ENCODE results near the gene SPATA6. TPM values are rescaled to one million over a fixed set of nuclear protein-coding genes. Genes with fewer than 3 reads are reported as not detected.

Gene SPATA6
- total RNA-seq, 1 donor: 10.5 TPM

- no peak for DNase-seq (ENCODE audit: low read depth)
- H3K4me3 ChIP-seq (ENCODE audit: low read depth, low read length): no peak overlapping the region
Observed at GRCh38 chr1:48430832-48431231, 41.2 kb downstream of the SPATA6 start.

DNA sequence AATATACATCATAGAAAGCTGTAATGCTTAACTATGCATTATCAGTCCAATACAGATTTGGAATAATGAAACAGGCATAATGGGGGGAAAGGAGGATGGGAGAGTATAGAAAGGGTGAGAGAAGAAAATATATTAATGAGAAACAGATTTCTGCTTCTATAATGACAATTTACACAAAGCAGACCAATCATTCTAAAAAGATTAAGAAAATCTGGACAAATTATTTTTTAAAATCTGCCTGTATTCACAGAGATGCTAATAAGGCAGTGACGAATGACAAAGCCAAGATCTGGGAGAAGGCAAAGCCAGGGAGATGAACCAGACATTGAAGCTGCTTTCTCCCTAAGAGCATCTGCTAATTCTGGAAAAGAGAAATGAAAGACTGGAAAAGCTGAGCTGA lies 50.0 kb downstream of the SPATA6 start:
- DNase-seq (ENCODE audit: low read depth): no peak
- no peak for TF ChIP-seq CTCF (IDR thresholded peaks at IDR 0.05; ENCODE audit: insufficient read depth, low read length)

More at GRCh38 chr1:48430832-48431231, 41.2 kb downstream of the SPATA6 start:
- no peak for TF ChIP-seq CTCF (IDR thresholded peaks at IDR 0.05; ENCODE audit: insufficient read depth, low read length)

DNA sequence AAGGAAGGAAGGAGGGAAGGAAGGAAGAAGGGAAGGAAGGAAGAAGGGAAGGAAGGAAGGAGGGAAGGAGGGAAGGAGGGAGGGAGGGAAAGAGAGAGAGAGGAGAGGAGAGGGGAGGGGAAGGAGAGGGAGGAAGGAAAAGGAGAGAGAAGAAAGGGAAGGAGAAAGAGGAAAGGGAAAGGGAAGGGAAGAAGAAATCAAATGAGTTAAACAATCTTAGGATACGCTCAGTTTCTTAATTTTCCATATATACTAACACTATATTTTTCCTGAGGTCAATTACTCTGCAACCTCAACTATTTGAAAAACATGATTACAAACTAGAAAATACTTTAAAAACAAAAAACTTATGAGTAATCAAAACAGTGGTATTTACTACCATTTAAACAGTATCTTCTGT lies 53.3 kb downstream of the SPATA6 start:
- DNase-seq (ENCODE audit: low read depth): no peak
- no peak for TF ChIP-seq CTCF (IDR thresholded peaks at IDR 0.05; ENCODE audit: insufficient read depth, low read length)
- H3K4me3 ChIP-seq (ENCODE audit: low read depth, low read length): no peak overlapping the region

More for the DNA sequence above, 50.0 kb downstream of the SPATA6 start:
- H3K4me3 ChIP-seq (ENCODE audit: low read depth, low read length): no peak overlapping the region

DNA sequence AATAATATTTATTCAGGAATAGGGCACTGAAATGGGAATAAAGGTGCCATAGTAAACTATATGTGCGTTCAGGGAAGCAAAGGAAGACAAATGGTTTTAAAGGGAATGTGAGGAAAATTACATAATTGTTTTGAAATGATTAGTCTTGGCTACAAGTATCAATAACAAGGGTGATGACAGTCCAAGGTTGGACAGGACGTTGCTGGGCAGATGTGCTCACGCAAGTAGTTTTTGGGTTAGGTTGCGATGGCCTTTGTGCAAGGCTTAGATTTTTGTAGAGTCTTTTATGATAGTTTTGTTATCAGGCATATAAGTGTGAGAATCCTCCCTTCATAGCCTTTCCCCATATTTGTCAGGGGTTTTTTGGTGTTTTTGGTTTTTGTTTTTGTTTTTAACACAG lies 57.0 kb downstream of the SPATA6 start:
- no peak overlapping the region for H3K4me3 ChIP-seq (ENCODE audit: low read depth, low read length)
- TF ChIP-seq CTCF (IDR thresholded peaks at IDR 0.05; ENCODE audit: insufficient read depth, low read length): no peak
- DNase-seq (ENCODE audit: low read depth): no peak

GRCh38 chr1:48414264-48414663 lies 57.7 kb downstream of the SPATA6 start:
- no peak overlapping the region for H3K4me3 ChIP-seq (ENCODE audit: low read depth, low read length)
- DNase-seq (ENCODE audit: low read depth): peak; percentile 30
- no peak for TF ChIP-seq CTCF (IDR thresholded peaks at IDR 0.05; ENCODE audit: insufficient read depth, low read length)

- no peak for TF ChIP-seq CTCF (IDR thresholded peaks at IDR 0.05; ENCODE audit: insufficient read depth, low read length)
- no peak for DNase-seq (ENCODE audit: low read depth)
- no peak overlapping the region for H3K4me3 ChIP-seq (ENCODE audit: low read depth, low read length)
Observed at GRCh38 chr1:48405940-48406339, 66.1 kb downstream of the SPATA6 start.

- no peak overlapping the region for H3K4me3 ChIP-seq (ENCODE audit: low read depth, low read length)
- TF ChIP-seq CTCF (IDR thresholded peaks at IDR 0.05; ENCODE audit: insufficient read depth, low read length): no peak
- DNase-seq (ENCODE audit: low read depth): peak; percentile 22
Observed at GRCh38 chr1:48405400-48405799, 66.6 kb downstream of the SPATA6 start.
